Ovary (tissue), 3 donors: ENCODE data around the gene PTH2R.

Experiments
- CTCF ChIP-seq, 3 donors: fragments of 450-650 bp in 2 of 3; fragments of 200-600 bp in 1 of 3; IDR thresholded peaks; one replicate each; pipeline versions ENCODE4 v1.5.1 to v1.8.0; 2016 to 2022; ENCODE audit warnings: antibody characterized with exemption in 3 of 3, mild to moderate bottlenecking in 1 of 3
- EP300 ChIP-seq: sonication (generic); formaldehyde crosslinking; IDR thresholded peaks from one replicate; pipeline ENCODE4 v1.6.1; 2017; ENCODE audit warnings: antibody characterized with exemption
- POLR2A ChIP-seq: fragments of 450-650 bp; IDR thresholded peaks from one replicate; pipeline ENCODE4 v1.6.1; 2017; ENCODE audit warnings: antibody characterized with exemption, mild to moderate bottlenecking, moderate library complexity
- donor health status: DM: no; HTN: no; CAD: no.

- no peak for TF ChIP-seq CTCF (IDR thresholded peaks at IDR 0.05)
- TF ChIP-seq POLR2A: no peak
- no peak for TF ChIP-seq EP300
Observed at GRCh38 chr2:208371634-208371935, 35.0 kb upstream of the PTH2R start.
